Rectal smooth muscle tissue (tissue), 1 donor: ENCODE measurements around the gene USB1.

ENCODE experiments used
- H3K27ac ChIP-seq: one replicate; pipeline ENCODE4 v1.7.0; 2013; ENCODE audit warnings: low read depth, low read length, inconsistent platforms
- H3K27me3 ChIP-seq: one replicate; pipeline ENCODE4 v1.7.0; 2013; ENCODE audit warnings: low read length; ENCODE audit not compliant: control insufficient read depth, insufficient read depth
- H3K36me3 ChIP-seq: one replicate; pipeline ENCODE4 v1.7.0; 2013; ENCODE audit warnings: low read length; ENCODE audit not compliant: control insufficient read depth, insufficient read depth
- H3K4me1 ChIP-seq: one replicate; pipeline ENCODE4 v1.7.0; 2013; ENCODE audit warnings: low read length; ENCODE audit not compliant: control insufficient read depth, insufficient read depth
- H3K4me3 ChIP-seq: one replicate; pipeline ENCODE4 v1.7.0; 2013; ENCODE audit warnings: low read length
- H3K9ac ChIP-seq: one replicate; pipeline ENCODE4 v1.7.0; 2013; ENCODE audit warnings: low read length

Gene USB1, protein sequence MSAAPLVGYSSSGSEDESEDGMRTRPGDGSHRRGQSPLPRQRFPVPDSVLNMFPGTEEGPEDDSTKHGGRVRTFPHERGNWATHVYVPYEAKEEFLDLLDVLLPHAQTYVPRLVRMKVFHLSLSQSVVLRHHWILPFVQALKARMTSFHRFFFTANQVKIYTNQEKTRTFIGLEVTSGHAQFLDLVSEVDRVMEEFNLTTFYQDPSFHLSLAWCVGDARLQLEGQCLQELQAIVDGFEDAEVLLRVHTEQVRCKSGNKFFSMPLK

DNA sequence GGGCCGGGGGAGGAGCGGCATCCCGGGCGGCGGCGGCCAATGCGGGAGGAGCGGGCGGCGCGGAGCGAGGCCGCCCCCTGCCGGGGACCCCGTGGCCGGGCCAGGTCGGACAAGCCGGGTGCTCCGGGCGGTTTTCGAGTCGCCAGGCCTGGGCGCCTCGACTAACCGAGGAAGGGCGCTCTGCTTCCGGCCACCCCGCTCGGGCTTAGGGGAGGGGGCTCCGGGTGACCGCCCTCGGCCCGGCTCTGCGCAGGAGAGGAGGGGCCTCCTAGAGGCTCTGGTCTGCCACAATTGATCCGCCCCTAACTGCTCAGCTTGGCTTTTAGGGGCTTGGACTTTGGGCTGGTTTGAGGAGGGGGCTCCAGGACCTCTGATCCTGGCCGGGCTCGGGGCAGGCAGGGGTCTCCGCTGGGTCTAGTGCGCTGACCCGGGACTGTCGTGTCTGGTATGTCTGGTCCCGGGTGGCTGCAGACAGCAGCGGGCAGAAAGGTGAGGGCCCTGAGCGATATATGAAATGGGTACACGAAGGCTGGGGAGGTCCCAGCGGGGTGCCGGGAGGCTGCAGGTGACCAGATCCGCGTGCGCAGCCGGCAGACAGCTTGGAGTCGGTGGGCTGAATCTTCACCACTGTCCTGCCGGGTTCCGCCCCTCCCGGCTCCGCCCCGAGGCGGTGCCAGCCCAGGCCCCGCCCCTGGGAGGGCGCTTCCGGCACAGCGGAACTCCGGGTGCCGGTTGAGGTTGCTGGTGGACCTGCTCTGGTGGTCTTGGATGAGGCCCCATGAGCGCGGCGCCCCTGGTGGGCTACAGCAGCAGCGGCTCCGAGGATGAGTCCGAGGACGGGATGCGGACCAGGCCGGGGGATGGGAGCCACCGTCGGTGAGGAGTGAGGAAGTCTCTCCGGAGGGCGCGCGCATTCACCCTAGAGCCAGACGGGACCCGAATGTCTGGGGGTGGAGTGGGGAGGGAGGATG, at the start of gene USB1:
TSS of gene USB1 (plus strand) at position 702 of the 971 bp plus-strand sequence. CDS start at position 779, 77 bp downstream.
- Histone ChIP-seq H3K27me3 (no peaks in the 10 kb centered on the region), H3K4me3 (peak within 1 kb of the TSS; percentile 96), H3K27ac (peak within 1 kb of the TSS; percentile 91), H3K9ac (peak within 1 kb of the TSS; percentile 42), H3K4me1 (peaks cover 11% of the 10 kb centered on the region), H3K36me3 (peaks cover 3% of the 10 kb centered on the region)

DNA sequence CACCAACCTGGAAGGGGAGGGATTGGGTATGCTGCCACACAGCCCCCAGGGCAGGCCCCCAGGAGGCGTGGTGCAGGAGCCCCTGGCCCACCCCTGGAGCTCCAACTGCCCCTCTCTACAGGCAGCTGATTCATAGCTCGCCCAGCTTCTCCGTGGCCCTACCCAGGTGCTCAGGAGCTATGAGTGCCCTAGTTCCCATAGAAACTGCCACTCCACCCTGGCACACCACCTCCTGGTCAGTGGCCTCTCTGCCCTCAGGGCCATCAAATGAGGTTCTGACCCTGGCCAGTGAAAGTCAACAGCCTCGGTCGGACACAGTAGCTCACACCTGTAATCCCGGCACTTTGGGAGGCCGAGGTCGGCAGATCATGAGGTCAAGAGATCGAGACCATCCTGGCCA, 48.3 kb upstream of the USB1 start:
- Histone ChIP-seq H3K4me1 (no peaks in the 10 kb centered on the region), H3K36me3 (no peaks in the 10 kb centered on the region), H3K27me3 (no peaks in the 10 kb centered on the region), H3K27ac (no peak overlapping the region), H3K9ac (no peak overlapping the region), H3K4me3 (no peak overlapping the region)

DNA sequence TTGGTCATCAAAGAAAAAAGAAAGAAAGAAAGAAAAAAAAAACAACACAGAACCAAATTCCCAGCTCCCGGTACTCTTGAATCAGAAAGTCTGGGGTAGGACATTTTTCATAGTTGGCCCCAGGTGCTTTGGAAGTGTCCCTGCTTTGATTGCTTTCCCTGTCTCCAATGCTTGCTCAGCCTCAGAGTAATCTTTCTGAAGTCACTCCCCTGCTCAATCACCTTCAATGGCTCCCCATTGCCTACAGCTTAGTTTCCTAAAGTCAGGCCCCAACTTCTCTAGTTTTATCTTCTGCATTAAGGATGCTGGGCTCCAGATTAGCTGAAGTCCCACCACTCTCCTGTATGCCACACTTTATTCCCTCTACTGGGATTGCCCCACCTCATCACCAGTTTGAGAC, 47.4 kb upstream of the USB1 start:
- Histone ChIP-seq H3K36me3 (no peaks in the 10 kb centered on the region), H3K9ac (no peak overlapping the region), H3K27ac (no peak overlapping the region), H3K4me1 (no peaks in the 10 kb centered on the region), H3K27me3 (no peaks in the 10 kb centered on the region), H3K4me3 (no peak overlapping the region)

DNA sequence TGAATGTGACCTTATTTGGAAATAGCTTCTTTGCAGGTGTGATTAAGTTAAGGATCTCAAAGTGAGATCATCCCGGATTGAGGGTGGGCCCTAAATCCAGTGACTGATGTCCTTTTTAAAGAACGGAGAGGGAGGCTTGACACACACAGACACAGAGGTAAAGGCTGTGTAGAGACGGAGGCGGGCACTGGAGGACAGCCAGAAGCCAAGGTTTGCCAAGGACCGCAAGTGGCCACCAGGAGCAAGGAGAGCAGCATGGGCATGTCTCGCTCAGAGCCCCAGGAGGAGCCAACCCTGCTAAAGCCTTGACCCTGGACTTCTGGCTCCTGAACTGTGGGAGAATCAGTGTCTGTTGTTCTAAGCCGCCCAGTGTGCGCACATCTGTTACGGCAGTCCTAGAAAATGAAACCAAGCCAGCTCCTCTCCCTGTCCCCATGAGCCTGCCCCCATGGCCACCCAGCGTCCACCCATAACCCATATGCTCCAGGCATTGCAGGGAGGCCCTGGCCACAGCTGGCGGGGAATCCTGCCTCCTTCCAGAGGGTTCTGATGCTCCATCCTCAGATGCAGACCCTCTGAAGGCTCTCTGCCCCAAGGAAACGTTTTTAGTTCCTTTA, 45.5 kb upstream of the USB1 start:
- Histone ChIP-seq H3K9ac (no peak overlapping the region), H3K27me3 (no peaks in the 10 kb centered on the region), H3K36me3 (no peaks in the 10 kb centered on the region), H3K27ac (no peak overlapping the region), H3K4me3 (no peak overlapping the region), H3K4me1 (no peaks in the 10 kb centered on the region)

DNA sequence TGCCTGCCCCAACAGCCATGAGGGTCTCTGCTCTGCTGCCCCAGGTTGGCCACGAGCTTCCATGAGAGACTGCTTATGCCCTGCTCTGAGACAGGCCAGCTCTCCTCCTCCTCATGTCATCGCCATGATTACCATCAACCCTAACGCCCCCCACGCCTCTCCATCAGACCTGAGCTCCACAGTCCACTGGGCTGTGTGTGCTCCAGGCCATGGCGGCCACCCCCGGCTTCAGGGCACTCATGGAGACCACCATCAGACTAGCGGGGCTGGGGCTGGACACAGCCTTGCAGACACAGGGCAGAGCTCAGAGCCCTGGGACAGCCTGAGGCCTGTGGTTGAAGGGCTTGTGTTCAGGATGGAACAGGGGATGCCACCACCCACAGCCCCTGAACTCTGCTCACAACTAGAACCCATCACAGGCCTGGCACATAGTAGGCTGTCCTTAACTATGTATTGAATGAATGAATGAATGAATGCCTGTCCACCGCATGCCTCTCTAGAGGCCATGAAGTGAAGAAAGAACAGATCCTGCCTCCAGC, 44.9 kb upstream of the USB1 start:
- Histone ChIP-seq H3K36me3 (no peaks in the 10 kb centered on the region), H3K4me3 (no peak overlapping the region), H3K4me1 (no peaks in the 10 kb centered on the region), H3K27me3 (no peaks in the 10 kb centered on the region), H3K27ac (no peak overlapping the region), H3K9ac (no peak overlapping the region)

DNA sequence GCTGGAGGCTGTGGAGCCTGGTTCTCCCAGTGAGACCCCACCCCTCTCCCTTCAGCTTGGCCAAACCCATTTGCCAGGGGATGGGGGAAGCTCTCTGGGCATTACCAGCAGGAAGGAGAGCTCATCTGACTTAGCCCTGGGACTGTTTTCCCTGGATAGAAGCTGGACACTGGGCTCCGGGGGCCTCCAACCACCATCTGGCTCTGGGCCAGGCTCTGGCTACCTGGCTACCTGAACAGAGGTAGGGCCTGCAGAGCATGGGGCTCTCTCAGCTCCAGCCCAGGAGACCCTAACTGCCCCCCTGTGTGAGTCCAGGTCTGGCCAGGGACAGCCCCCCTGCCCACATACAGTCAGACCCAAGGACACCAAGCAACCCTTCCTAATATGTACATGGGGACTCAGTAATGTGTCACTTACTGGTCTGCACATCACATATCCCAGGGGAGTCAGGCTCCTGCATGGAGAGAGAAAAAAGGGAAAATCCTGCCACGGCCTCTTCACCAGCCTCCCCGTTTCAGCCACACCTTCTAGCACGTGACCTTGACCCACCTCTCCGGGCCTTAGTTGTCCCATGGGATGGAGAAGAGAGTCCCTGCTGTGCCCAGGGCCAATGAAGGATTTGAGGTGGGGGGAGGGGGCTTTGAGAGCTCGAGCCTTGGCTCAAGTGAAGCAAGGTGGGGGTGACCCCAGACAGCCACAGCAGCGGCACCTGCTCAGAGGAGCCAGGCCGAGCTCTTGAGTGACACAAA, 44.1 kb upstream of the USB1 start:
- Histone ChIP-seq H3K4me1 (no peaks in the 10 kb centered on the region), H3K27ac (no peak overlapping the region), H3K4me3 (no peak overlapping the region), H3K27me3 (no peaks in the 10 kb centered on the region), H3K9ac (no peak overlapping the region), H3K36me3 (no peaks in the 10 kb centered on the region)

DNA sequence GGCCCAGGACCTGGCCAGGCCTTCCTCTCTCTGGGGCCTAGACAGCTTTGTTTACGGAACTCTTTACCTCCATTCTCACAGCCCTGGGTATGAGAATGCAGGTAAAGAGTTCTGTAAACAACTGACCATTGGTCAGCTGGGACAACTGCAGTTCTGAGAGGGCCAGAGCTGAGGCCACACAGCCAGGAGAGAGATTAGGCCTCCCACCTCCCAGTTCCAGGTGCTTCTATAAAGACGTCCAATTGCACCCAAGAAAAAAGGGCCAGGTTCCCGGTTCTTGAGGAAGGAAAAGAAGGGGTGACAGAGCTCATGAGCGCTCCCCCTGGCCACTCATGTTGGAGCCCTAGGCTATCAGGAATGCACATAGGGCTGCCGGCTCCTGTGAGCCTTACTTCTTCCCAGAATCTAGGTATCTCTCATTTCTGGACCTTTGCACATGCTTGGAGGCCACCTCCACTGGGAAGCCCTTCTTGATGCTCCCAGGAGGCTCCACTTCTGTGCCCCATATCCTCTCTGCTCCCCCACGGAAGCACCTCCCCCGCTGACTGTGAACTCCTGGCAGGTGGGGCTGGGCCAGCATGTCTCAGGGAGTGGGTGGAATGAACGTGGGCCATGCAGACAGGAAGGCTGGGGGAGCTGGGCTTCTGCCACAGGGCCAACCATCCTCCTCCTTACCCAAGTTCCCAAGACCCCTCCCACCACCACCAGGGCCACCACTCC, 43.4 kb upstream of the USB1 start:
- Histone ChIP-seq H3K9ac (no peak overlapping the region), H3K27ac (no peak overlapping the region), H3K4me3 (no peak overlapping the region), H3K4me1 (no peaks in the 10 kb centered on the region), H3K27me3 (no peaks in the 10 kb centered on the region), H3K36me3 (no peaks in the 10 kb centered on the region)

DNA sequence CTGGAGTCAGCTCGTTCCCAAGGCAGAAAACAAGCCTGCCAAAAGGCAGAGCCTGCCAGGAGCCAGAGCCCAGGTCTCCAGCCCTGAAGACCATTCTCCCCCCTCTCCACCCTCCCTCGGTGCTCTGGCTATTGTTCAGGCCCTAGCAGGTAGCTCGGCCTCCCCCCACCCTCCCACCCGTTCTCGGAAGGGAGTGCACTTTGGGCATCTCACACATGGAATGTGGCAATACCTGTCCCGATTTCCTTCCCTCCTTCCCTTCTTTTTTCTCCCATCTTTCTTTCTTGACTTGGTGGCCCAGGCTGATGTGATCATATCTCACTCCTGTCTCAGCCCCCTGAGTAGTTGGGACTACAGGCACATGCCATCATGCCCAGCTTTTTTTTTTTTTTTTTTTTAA, 42.7 kb upstream of the USB1 start:
- H3K27ac ChIP-seq = no peak overlapping the region
- no peak overlapping the region for H3K4me3 ChIP-seq
- H3K36me3 ChIP-seq = no peaks in the 10 kb centered on the region
- no peak overlapping the region for H3K9ac ChIP-seq
- H3K4me1 ChIP-seq = no peaks in the 10 kb centered on the region
- H3K27me3 ChIP-seq = no peaks in the 10 kb centered on the region

DNA sequence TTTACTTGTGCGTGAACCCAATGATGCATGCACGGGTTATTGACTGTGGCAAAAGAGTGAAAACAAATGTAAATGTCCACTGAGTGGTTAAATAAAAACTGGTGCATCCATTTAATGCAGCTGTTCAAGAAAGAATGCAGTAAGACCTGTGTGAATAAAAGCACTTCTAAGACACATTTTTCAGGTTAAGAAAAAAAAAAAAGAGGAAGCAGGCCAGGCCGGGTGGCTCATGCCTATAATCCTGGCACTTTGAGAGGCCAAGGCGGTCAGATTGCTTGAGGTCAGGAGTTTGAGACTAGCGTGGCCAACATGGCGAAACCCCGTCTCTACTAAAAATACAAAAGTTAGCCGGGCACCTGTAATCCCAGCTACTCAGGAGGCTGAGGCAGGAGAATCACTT, 42.1 kb upstream of the USB1 start:
- no peaks in the 10 kb centered on the region for H3K36me3 ChIP-seq
- no peaks in the 10 kb centered on the region for H3K4me1 ChIP-seq
- H3K27ac ChIP-seq = no peak overlapping the region

DNA sequence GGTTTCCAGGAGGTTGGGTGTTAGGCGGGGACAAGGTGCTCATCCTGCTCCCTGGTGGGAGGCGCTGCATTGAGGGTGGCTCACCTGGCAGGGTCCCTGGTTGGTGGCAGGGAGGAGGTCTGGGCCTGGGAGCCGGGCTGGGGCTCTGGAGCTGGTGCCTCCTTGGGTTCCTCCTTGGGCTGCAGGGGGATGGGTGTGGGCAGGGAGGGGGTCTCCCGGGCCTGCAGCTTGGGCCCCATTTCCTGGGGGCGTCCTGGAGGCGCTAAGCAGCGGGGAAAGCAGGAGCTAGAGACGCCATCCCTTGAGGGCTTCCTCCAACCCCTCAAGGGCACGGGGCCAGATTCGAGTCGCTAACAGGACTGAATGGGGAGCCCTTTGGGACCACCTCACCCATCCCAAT, 41.4 kb upstream of the USB1 start:
- Histone ChIP-seq H3K27me3 (no peaks in the 10 kb centered on the region), H3K36me3 (no peaks in the 10 kb centered on the region), H3K9ac (no peak overlapping the region), H3K27ac (no peak overlapping the region), H3K4me3 (no peak overlapping the region), H3K4me1 (no peaks in the 10 kb centered on the region)

More for the DNA sequence above, 42.1 kb upstream of the USB1 start:
- no peaks in the 10 kb centered on the region for H3K27me3 ChIP-seq
- H3K9ac ChIP-seq = no peak overlapping the region
- no peak overlapping the region for H3K4me3 ChIP-seq

DNA sequence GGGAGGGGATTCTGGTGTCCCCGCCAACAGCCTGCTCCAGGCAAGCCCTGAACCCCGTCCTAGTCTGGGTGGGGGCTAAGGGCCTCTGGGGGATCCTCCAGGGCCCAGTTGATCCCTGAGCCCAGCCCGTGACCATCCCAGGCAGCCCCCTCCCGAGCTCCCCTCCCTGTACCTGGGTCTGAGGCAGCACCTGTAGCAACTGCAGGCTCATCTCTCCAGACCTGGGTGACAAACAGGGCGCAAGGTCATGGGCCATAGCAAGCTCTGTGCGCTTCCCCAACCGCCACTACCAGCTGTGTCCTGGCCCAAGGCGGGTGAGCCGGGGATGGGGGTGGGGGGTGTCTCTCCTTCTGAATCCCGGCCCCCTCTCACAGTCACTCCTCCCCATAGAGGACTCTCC, 40.9 kb upstream of the USB1 start:
- Histone ChIP-seq H3K27ac (no peak overlapping the region), H3K9ac (no peak overlapping the region)

More for the DNA sequence above, 40.9 kb upstream of the USB1 start:
- Histone ChIP-seq H3K4me1 (no peaks in the 10 kb centered on the region), H3K27me3 (no peaks in the 10 kb centered on the region), H3K36me3 (no peaks in the 10 kb centered on the region), H3K4me3 (no peak overlapping the region)
